K562 (cell line): ENCODE data around the gene SRPK2.

ENCODE experiments used
- EP300 ChIP-seq: IDR thresholded peaks from 2 replicates; pipeline ENCODE4 v1.6.1; 2012; ENCODE audit warnings: low read length, improper control_type of control experiment
- FOXP1 ChIP-seq: sonication (generic); formaldehyde crosslinking; IDR thresholded peaks from 2 replicates; pipeline ENCODE4 v1.8.0; 2022; ENCODE audit warnings: mild to moderate bottlenecking, missing genetic modification reagents
- RAD51 ChIP-seq: fragments of 450-650 bp; IDR thresholded peaks from 2 replicates; pipeline ENCODE4 v1.7.1; 2016; ENCODE audit warnings: low read depth, mild to moderate bottlenecking, borderline replicate concordance
- SLC30A9 ChIP-seq: fragments of 250-450 bp; sonication (Bioruptor Pico); IDR thresholded peaks from 2 replicates; pipeline ENCODE4 v1.8.0; 2022; ENCODE audit warnings: mild to moderate bottlenecking, moderate library complexity
- STAT5B ChIP-seq: fragments of 250-450 bp; sonication (Bioruptor Pico); IDR thresholded peaks from 2 replicates; pipeline ENCODE4 v1.8.0; 2021; ENCODE audit warnings: mild to moderate bottlenecking, inconsistent platforms
- TAF1 ChIP-seq: IDR thresholded peaks from 2 replicates; pipeline ENCODE4 v1.6.1; 2011; ENCODE audit warnings: mild to moderate bottlenecking, low read length, moderate library complexity; ENCODE audit not compliant: insufficient read depth, control insufficient read depth, severe bottlenecking; ENCODE audit errors: extremely low read depth
- ZNF217 ChIP-seq: sonication (generic); formaldehyde crosslinking; IDR thresholded peaks from 2 replicates; pipeline ENCODE4 v1.8.0; 2022; ENCODE audit warnings: mild to moderate bottlenecking, missing genetic modification reagents

DNA sequence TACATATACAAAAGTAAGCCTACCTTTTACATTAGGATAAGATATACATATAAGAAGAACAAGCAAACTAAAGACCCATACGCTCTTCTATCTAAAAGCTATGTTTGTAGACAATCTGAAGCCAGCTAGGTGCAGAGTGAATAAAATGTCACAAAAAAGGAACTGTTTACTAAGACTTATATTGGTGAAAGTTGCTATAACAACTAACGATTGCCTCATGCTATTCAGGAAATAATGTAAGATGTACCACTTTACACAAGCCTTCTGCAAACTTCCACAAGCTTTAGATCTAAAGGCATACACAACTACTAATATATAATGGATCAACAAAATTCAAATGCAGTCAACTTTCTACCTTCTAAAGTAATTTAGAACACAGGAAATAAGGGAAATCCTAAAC is 175.1 kb downstream of the SRPK2 start:
- TF ChIP-seq SLC30A9 (CRISPR knock-in tag), result no peak
- no peak for TF ChIP-seq STAT5B
- TF ChIP-seq RAD51, result no peak
- TF ChIP-seq EP300, result no peak
- no peak for TF ChIP-seq FOXP1 (CRISPR knock-in tag)
- TF ChIP-seq ZNF217, result no peak
- TF ChIP-seq TAF1, result no peak
